LNCAP (cell line): ENCODE data around the gene RELA.

Source experiments
- TF ChIP-seq, protein P1 (sequence below): fragments of 450-650 bp; IDR thresholded peaks from 2 replicates; pipeline ENCODE4 v1.5.1; 2017; ENCODE audit warnings: mild to moderate bottlenecking

Gene RELA

DNA sequence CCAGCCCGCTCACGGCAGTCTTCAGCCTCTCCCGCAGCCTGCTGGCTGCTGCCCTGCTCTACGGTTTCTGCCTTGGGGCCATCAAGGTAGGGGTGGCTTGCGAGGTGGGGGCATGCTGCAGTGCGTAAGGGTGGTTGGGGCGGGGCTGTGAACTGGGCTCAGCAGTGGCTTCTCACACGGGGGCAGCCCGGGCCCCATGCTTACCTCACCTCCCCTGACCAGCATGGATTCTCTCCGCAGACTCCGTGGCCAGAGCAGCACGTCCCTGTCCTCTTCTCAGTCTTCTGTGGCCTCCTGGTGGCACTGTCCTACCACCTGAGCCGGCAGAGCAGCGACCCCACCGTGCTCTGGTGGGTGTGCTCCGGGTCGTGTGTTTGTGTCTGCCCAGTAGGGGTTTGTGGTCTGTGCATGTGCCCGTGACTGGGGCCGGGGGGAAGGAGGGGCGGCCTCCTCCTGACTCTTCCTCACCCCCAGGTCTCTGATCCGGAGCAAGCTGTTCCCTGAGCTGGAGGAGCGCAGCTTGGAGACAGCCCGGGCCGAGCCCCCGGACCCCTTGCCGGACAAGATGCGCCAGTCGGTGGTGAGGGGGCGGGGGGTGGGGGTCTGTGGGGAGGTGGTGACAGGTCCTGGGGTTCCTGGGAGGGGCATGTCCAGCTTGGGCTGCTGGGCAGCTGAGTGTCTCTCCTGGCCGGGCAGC, 37.6 kb downstream of the RELA start:
- TF ChIP-seq, protein P1, sequence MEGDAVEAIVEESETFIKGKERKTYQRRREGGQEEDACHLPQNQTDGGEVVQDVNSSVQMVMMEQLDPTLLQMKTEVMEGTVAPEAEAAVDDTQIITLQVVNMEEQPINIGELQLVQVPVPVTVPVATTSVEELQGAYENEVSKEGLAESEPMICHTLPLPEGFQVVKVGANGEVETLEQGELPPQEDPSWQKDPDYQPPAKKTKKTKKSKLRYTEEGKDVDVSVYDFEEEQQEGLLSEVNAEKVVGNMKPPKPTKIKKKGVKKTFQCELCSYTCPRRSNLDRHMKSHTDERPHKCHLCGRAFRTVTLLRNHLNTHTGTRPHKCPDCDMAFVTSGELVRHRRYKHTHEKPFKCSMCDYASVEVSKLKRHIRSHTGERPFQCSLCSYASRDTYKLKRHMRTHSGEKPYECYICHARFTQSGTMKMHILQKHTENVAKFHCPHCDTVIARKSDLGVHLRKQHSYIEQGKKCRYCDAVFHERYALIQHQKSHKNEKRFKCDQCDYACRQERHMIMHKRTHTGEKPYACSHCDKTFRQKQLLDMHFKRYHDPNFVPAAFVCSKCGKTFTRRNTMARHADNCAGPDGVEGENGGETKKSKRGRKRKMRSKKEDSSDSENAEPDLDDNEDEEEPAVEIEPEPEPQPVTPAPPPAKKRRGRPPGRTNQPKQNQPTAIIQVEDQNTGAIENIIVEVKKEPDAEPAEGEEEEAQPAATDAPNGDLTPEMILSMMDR: no peak

DNA sequence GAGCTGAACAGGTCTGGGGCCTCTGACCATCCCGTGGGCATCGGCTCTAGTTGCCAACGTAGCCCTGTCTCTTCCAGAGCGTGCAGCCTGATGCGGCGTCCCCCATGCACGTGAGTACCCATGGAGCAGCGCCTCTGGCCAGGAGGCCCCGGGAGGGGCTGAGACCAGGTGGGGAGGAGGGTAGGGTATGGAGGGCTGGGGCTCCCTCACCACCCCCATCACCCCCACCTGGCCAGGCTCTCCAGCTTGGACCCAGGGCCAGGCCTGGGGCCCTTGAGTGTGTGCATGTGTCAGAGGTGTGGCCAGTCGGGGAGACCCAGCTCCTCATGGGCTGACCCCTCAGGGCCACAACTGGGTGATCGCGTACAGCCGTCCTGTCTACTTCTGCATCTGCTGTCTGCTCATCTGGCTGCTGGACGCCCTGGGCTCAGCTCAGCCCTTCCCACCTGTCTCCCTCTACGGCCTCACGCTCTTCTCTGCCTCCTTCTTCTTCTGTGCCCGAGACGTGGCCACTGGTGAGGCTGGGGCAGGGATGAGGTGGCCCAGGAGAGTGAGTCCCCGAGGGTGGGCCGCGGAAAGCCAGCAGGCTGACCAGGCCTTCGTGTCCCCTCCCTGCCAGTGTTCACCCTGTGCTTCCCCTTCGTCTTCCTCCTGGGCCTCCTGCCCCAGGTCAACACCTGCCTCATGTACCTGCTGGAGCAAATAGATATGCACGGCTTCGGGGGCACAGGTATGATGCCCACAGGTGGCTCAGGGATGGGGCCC, 38.7 kb downstream of the RELA start:
- TF ChIP-seq, protein P1: no peak

DNA sequence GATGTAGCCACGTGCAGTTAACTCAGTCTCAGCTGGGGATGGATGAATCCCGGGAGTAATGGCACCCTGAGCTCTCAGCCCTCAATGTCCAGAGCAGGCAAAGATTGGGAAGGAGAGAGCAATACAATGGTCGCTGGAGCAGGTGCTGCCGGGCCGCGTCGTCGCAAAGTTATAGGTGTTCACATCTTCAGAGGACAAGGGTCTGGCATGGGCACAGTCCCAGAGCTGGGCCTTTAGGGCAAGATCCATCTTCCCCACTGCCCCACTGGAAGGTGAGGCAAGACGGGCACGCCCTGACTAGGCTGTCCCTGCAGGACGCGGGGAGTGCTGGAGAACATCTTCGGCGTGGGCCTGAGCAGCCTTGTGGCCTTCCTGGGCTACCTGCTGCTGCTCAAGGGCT, 39.5 kb downstream of the RELA start:
- TF ChIP-seq, protein P1: no peak

DNA sequence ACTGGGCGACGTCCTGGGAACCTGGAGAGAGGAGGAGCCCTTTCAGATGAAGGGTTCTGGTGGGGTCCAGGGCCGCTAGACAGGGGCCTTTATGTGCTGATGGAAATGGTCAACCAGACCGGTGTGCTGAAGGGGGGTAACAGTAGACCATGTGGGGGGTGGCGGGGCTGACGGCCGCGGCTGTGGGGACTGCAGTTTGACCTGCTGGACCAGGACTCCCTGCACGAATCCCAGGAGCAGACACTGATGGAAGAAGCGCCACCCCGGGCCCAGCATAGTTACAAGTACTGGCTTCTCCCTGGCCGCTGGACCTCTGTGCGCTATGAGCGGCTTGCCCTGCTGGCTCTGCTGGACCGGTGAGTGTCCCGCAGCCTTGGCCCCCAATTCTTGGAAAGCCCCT, 40.7 kb downstream of the RELA start:
- TF ChIP-seq, protein P1: no peak

DNA sequence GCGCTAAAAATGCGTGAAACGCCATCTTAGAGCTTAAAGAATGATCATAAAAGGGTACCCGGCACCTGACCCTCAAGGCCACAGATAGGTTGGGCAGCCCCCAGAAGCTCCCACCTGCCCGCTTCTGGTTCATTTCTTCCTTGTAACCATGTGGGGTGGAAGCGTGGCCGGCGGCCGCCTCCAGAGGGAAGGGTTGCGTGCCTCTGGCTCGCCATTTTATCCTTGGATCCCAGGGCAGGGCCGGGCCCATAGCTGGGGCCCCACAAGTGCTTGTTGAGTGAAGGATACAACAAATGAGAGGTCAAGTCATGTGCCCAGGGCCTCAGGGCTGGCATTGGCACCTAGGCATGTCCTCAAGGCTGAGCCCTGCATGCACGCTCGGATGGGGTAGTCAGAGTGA, 41.3 kb downstream of the RELA start:
- TF ChIP-seq, protein P1: no peak

DNA sequence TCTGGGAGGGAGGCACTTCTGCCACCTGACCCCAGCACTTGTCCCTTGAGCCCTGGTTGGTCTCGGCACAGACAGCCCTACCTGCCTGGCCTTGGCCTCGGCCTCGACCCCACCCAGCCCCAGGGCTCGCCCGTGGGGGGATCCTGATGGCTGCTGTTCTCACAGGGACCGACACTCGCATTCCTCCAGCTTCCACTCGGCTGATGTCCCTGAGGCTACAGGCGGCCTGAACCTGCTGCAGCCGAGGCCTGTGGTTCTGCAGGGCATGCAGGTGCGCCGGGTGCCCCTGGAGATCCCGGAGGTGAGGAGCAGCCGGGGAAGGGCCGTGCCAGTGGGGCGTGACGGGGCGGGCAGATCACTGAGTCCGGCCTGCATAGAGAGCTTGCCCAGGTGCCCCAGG, 42.0 kb downstream of the RELA start:
- TF ChIP-seq, protein P1: no peak

DNA sequence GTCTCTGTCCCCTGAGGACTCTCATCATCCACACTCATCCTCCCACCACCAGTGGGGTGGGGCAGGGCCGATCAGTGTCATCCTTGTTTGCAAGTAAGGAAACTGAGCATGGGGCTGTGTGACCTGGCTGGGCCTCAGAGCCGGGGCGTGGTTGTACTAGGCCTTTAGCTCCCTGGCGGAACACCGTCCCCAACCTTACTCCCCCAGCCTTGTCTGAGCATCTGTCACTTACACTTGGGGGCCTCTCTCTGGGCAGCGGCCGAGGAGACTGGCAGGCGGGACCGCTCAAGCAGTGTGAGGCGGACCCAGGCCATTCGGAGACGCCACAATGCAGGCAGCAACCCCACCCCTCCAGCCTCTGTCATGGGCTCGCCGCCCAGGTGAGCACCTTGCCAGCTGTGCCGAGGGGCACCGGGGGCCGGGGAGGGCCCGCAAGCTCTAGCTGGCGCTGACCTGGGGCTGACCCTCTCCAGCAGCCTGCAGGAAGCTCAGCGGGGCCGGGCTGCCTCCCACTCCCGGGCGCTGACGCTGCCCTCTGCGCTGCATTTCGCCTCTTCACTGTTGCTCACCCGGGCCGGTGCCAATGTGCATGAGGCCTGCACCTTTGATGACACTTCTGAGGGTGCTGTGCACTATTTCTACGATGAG, 43.3 kb downstream of the RELA start:
- TF ChIP-seq, protein P1: no peak
